ENCODE results near the gene ZNF165.
"Not testable (repeated sequence)": the region's sequence is repeated elsewhere in the genome, so short reads cannot be mapped to it uniquely, and the experiment has no call there.

ZNF165 gene

DNA sequence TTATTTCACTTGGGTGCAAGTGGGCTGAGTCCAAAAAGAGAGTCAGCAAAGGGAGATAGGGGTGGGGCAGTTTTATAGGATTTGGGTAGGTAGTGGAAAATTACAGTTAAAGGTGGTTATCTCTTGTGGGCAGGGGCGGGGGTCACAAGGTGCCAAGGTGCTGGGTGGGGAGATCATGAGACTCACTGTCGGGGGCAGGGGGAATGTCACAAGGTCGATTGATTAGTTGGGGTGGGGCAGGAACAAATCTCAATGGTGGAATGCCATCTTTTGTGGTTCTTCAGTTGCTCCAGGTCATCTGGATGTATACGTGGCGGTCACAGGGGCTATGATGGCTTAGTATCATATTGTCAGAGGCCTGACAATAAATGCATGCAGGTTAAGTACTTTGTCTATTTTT is 41.9 kb downstream of the ZNF165 start:
- DNase-seq, result not testable (repeated sequence)

DNA sequence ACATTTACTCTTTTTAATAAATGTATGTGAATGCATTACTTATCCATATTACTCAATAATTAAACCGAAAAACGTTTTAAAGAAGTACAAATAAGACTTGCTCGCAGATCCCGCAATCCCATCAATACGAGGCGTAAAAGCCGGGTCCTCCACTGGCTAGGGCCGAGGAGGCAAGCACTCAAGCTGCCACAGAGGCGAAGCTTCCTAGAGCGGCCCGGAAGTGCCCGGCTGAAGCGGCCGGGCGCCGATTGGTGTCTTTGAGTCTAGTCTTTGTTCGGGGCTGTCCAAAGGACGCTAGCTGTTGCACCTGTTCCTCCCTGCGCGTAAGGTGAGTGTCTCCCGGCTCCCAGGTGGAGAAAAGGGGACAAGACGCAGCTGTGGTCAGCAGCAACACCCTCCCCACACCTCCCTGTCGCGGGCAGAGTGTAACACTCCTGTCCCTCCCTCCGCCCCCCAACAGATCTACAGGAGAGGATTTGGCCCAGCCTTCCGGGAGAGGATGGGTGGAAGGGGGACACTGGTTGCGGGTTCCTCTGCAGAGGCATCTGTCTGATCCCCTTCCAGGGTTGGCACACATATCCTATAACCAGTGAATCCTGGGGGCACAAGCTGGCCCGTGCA is 44.1 kb downstream of the ZNF165 start, which contains the start of gene ZSCAN16:
Gene ZSCAN16 (plus strand): TSS at position 260 of the 621 bp plus-strand sequence. CDS start 835 bp downstream, outside the sequence.
- DNase-seq, result peak; percentile 91

DNA sequence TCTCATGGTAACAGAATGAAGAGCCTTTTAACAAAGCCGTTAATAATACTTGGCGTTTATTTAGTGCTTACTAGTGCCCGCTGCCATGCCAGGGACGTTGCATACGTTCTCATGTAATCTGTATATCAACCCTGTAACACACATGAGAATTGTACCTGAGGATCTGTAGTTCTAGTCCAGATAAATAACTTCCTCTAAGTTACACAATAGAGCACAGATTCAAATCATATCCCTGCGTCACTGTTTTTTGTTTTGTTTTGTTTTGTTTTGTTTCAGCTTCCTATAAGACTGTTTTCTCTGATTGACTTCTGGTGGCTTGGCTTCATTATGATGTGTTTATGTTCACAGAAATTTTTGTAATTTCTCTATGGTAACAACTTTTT is 44.6 kb downstream of the ZNF165 start:
- no peak for DNase-seq

DNA sequence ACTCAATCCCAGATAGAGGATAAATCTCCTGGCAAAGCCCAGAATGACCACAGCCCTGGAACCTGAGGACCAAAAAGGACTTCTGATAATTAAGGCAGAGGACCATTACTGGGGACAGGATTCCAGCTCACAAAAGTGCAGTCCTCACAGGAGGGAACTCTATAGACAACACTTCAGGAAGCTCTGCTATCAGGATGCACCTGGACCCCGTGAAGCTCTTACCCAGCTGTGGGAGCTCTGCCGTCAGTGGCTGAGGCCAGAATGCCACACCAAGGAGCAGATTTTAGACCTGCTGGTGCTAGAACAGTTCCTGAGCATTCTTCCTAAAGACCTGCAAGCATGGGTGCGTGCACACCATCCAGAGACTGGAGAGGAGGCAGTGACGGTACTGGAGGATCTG is 45.0 kb downstream of the ZNF165 start:
- DNase-seq, result no peak

DNA sequence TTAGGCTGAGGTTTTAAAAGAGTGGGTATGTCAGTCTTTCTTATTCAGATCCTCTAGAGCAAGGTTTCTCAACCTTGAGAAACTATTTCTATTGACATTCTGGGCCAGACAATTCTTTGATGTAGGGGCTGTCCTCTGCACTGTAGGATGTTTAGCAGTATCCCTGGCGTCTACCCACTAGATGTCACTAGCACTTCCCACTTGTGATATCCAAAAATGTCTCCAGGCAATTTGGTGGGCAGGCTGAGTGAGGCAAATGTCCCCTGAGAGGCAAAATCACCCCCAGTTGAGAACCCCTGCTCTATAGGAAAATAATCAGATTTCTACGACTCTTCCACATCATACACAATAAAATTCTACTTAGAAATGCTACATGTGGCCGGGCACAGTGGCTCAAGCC is 53.6 kb downstream of the ZNF165 start:
- DNase-seq, result no peak

DNA sequence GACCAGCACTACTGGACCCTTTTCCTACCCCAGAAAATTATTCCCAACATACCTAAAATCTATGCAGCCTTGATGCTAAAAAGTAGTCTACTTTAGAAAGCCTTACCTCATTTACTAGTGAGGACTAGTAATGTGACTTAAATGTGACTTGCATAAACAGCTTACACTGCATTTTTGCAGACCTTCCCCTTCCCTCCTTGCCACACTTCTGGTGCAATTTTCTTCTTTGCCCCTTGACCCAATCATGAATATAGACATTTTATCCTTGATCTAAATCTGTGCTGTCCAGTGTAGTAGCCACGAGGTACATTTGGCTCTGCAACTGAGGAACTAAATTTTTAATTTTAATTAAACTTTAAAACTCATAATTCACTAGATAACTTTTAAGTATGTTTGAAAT is 54.3 kb downstream of the ZNF165 start:
- DNase-seq, result no peak

DNA sequence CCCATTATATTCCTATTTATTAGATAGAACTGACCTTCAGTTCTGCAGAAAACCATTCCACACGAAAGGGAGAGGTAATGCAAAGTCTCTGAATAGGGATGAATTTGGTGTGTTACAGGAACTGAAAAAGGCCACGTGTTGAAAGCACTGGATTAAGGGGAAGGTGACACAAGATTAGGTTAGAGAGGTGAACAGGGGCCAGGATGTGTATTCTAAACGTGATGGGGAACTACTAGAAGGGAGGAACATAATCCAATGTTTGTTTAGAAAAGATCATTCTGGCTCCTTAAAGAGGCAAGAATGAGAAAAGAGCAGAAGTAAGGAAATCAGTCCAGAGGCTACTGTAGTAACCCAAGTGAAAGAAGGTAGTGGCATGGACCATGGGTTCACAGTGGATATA is 55.0 kb downstream of the ZNF165 start:
- DNase-seq, result no peak

DNA sequence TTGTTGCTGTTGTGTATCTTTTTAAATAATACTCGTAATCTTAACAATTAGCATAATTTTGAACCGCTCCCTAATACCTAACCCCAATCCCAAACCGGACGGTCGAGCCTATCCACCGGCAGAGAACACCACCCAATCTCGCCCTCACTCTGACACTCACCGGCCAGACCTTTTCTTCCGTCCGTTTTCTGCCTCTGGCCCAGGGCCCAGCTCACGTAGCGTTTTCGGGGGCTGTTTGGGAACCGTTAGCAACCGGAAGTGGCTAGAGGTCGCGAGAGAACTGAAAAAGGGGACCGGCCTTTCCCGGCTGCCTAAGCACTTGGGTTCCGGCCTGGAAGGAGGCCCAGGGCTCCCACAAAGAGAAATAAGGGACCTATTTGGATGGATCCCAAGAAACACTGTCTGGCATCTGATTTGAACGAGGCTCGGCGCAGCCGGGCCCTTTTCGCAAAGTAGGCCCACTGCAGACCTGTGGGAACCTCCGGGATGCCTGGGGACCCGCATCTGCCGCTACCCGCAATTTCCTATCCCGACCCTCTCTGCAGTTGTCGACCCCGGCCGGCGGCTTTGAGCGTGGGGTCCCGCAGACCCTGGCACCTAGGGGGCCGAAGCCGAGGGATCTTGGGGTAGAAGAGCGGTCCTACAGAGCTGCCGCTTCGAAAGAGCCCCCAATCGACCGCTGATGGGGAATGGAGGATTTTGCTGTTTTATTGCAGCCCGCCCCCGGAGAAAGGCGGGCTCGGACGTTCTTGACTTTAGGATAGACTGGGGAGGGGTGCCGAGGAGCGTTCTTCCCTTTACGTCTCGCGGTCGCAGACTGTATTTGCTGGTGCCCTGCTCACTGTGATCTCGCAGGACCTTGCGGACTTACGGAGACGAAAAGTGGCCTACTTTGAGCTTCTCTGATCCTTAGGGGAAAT is 56.5 kb downstream of the ZNF165 start:
- DNase-seq, result peak; percentile 95

DNA sequence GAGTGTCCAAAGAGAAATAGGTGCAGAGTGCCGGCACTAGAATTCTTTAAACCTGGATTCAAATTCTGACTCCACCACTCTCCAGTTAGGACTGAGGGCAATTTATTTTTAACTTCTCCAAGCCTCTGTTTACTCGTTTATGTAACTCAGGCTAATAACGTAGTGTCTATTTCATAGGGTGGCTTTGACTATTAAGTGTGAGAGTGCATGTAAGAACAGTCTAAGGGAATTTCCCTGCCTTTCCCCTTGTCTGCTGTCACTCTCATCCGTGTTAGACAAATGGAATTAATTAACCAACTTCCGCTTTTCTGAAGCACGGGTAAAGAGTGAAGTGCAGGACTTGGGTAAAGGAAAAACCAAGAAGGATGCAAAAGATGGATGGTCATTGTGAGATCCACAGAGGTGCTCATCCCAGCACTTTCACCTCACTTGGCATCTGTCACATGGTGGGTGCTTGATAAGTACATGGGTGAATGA is 57.2 kb downstream of the ZNF165 start:
- peak; percentile 57 for DNase-seq

All from retina (tissue), 1 donor.